Type B pancreatic cell (in vitro differentiated cells): Measurements from ENCODE around the gene NME3. TPM values are rescaled to one million over a fixed set of nuclear protein-coding genes. Genes with fewer than 3 reads are reported as not detected.
A peak's percentile ranks its signal among the peaks of the same experiment; 100 is the strongest.

Experiments used
- DNase-seq: peaks from one replicate; pipeline ENCODE4 v3.0.0; 2021; ENCODE audit warnings: mixed read lengths; ENCODE audit not compliant: unreplicated experiment; ENCODE audit errors: extremely low spot score
- H3K27ac Mint-ChIP-seq: 2 replicates; pipeline ENCODE4 v1.8.0; 2021; ENCODE audit warnings: mild to moderate bottlenecking, mixed read lengths
- H3K27me3 Mint-ChIP-seq: 2 replicates; pipeline ENCODE4 v1.8.0; 2021; ENCODE audit warnings: mixed read lengths
- H3K36me3 Mint-ChIP-seq: 2 replicates; pipeline ENCODE4 v1.8.0; 2021; ENCODE audit warnings: mixed read lengths
- H3K4me1 Mint-ChIP-seq: one replicate; pipeline ENCODE4 v1.8.0; 2021; ENCODE audit warnings: mixed read lengths; ENCODE audit not compliant: unreplicated experiment
- H3K4me3 Mint-ChIP-seq: 2 replicates; pipeline ENCODE4 v1.8.0; 2021; ENCODE audit warnings: mild to moderate bottlenecking, mixed read lengths
- H3K9me3 Mint-ChIP-seq: 2 replicates; pipeline ENCODE4 v1.8.0; 2021; ENCODE audit warnings: mixed read lengths
- total RNA-seq: library from RNA; stranded (reverse); gene quantifications from 2 replicates; pipeline ENCODE4 v1.2.1, GENCODE V29; 2021; ENCODE audit warnings: low replicate concordance
- TF ChIP-seq, protein P1 (sequence below): fragments of 200-600 bp; sonication (generic); conservative IDR thresholded peaks from 2 replicates; pipeline ENCODE4 v1.5.0; 2021; ENCODE audit warnings: antibody characterized with exemption, mild to moderate bottlenecking

NME3 gene
- total RNA-seq, 1 donor from 2014 or later: 55.9 TPM

DNA sequence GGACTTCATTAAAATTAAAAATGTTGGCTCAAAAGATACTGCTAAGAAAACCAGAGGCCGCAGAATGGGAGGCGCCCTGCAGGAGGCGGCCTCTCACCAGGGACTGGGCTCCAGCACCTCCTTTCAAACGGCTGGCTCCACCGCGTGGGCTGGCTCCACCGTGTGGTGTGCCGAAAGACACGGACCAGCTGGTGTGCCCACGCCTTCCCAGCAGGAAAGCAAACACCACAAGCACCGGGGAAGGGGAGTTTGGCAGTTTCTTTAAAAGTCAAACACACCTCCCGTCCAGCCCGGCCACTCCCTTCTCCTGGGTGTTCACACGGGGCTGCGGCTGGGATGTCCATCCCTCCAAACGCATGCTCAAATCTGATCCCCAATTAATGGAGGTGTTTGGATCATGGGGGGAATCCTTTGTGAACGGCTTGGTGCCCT is 41.4 kb upstream of the NME3 start:
- H3K4me3 Mint-ChIP-seq: no peak overlapping the region
- H3K27ac Mint-ChIP-seq: no peak overlapping the region
- H3K9me3 Mint-ChIP-seq: no peaks in the 10 kb centered on the region
- peaks cover 6% of the 10 kb centered on the region for H3K36me3 Mint-ChIP-seq
- TF ChIP-seq, protein P1, sequence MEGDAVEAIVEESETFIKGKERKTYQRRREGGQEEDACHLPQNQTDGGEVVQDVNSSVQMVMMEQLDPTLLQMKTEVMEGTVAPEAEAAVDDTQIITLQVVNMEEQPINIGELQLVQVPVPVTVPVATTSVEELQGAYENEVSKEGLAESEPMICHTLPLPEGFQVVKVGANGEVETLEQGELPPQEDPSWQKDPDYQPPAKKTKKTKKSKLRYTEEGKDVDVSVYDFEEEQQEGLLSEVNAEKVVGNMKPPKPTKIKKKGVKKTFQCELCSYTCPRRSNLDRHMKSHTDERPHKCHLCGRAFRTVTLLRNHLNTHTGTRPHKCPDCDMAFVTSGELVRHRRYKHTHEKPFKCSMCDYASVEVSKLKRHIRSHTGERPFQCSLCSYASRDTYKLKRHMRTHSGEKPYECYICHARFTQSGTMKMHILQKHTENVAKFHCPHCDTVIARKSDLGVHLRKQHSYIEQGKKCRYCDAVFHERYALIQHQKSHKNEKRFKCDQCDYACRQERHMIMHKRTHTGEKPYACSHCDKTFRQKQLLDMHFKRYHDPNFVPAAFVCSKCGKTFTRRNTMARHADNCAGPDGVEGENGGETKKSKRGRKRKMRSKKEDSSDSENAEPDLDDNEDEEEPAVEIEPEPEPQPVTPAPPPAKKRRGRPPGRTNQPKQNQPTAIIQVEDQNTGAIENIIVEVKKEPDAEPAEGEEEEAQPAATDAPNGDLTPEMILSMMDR: peak; percentile 60
- H3K4me1 Mint-ChIP-seq: no peaks in the 10 kb centered on the region
- no peak for DNase-seq
- H3K27me3 Mint-ChIP-seq: no peaks in the 10 kb centered on the region

DNA sequence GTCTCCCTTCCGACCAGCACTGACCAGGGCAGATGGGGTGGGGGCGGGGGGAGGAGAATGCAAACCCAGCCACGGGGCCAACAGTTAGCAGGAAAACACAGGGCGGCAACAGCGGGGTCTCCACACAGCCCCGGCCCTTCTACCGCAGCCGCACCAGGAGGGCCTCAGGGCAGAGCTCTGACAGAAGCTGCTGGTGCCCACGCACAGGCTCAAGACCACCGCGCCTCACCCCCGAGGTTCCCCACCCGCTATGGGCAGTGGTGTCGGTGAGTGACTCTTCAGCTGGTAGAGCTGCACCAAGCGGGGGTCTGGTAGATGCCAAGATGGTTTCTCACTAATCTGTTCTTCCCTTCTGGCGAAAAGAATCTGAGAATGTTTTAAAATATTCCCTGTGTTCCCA is 39.2 kb upstream of the NME3 start:
- TF ChIP-seq, protein P1: no peak
- Mint-ChIP-seq H3K27ac (no peak overlapping the region), H3K27me3 (no peaks in the 10 kb centered on the region), H3K9me3 (no peaks in the 10 kb centered on the region), H3K4me1 (no peaks in the 10 kb centered on the region), H3K36me3 (peaks cover 13% of the 10 kb centered on the region), H3K4me3 (no peak overlapping the region)
- DNase-seq: no peak

DNA sequence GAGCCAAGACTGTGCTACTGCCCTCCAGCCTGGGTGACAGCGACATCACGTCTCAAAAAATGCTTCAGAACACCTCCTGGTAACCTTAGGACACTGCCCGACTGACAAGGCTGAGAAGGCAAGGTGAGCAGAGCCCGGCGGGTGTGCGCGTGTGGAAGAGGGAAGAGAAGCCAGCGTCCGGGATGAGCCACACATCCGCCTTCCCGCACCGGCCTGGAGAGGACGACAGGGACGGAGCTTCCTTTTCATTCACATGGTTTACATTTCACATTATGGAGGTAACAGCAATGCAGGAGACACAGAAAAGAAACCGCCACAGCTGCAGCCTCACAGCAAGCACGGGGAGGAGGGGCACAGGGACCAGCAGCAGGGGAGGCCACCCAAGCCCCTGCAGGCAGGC is 38.8 kb upstream of the NME3 start:
- Mint-ChIP-seq H3K27ac (no peak overlapping the region), H3K27me3 (no peaks in the 10 kb centered on the region), H3K4me1 (no peaks in the 10 kb centered on the region), H3K9me3 (no peaks in the 10 kb centered on the region), H3K36me3 (peaks cover 9% of the 10 kb centered on the region), H3K4me3 (no peak overlapping the region)
- no peak for DNase-seq
- TF ChIP-seq, protein P1: no peak

DNA sequence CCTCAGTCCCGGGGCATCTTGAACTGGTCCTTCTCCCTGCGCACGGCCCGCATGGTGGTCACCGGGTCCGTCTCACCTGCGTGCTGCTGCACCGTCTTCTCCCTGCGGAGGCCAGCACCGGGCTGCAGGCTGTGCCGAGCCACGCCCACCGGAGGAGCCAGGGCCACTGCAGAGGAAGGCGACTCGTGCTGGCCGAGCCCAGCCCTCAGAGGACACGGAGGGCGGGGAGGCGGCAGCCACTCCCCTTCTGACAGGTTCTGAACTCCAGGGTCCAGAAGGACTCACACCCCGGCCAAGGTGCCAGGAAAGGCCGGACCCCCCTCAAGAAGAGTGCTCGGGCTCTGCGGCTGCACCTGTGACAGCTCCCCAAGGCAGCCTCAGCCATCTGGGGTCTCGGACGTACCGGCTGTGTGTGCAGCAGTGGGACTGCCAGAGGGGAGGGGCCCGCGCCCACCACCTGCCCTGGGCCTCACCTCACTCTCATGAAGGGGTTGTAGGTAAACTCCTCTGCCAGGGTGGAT is 38.0 kb upstream of the NME3 start:
- Mint-ChIP-seq H3K4me1 (no peaks in the 10 kb centered on the region), H3K36me3 (peaks cover 7% of the 10 kb centered on the region), H3K27me3 (no peaks in the 10 kb centered on the region), H3K27ac (no peak overlapping the region), H3K9me3 (no peaks in the 10 kb centered on the region), H3K4me3 (no peak overlapping the region)
- TF ChIP-seq, protein P1: no peak
- DNase-seq: no peak

DNA sequence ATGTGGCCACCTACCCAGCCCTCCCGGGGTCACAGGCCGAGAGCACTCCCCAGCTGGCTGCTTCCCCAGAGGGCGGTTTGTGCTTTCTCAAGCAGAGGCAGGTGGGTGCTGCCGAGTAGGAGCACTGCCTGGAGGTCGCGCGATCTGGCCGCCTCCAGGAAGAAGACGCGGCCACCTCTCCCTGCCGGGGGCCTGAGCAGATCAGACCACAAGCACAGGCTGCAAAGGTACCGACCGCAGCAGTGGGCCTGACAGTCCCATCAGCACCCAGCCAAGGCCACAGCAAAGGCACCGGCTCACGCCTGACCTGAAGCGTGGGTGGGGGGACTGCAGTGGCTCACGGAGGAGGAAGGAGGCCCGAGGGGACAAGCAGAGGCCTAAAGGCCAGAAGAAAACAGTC is 37.3 kb upstream of the NME3 start:
- Mint-ChIP-seq H3K27ac (no peak overlapping the region), H3K4me3 (no peak overlapping the region), H3K27me3 (no peaks in the 10 kb centered on the region), H3K4me1 (no peaks in the 10 kb centered on the region), H3K9me3 (no peaks in the 10 kb centered on the region), H3K36me3 (peaks cover 7% of the 10 kb centered on the region)
- TF ChIP-seq, protein P1: no peak
- DNase-seq: no peak

DNA sequence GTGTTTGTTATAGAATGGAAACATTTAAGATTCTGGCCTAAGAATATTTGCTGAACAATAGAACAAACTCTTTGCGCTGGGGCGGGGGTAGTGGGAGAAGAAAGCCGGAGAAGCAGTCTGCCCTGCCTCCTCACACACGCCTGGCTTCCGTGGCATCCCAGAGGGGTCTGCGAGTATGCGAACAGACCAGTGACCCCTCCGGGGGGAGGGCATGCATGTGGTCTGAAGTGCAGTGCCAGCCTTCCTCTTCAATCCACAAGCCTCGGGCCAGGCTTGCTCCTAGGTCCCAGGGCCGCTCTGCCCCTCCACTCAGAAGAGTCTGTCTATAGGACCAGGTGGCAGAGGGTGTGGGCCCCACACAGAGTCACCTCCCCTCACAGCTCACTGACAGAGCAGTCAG is 36.3 kb upstream of the NME3 start:
- no peak for DNase-seq
- Mint-ChIP-seq H3K4me3 (no peak overlapping the region), H3K36me3 (peaks cover 7% of the 10 kb centered on the region), H3K27me3 (no peaks in the 10 kb centered on the region), H3K9me3 (no peaks in the 10 kb centered on the region), H3K4me1 (no peaks in the 10 kb centered on the region), H3K27ac (no peak overlapping the region)
- TF ChIP-seq, protein P1: no peak
